Measurements from ENCODE around the gene AFF2.

Gene AFF2

DNA sequence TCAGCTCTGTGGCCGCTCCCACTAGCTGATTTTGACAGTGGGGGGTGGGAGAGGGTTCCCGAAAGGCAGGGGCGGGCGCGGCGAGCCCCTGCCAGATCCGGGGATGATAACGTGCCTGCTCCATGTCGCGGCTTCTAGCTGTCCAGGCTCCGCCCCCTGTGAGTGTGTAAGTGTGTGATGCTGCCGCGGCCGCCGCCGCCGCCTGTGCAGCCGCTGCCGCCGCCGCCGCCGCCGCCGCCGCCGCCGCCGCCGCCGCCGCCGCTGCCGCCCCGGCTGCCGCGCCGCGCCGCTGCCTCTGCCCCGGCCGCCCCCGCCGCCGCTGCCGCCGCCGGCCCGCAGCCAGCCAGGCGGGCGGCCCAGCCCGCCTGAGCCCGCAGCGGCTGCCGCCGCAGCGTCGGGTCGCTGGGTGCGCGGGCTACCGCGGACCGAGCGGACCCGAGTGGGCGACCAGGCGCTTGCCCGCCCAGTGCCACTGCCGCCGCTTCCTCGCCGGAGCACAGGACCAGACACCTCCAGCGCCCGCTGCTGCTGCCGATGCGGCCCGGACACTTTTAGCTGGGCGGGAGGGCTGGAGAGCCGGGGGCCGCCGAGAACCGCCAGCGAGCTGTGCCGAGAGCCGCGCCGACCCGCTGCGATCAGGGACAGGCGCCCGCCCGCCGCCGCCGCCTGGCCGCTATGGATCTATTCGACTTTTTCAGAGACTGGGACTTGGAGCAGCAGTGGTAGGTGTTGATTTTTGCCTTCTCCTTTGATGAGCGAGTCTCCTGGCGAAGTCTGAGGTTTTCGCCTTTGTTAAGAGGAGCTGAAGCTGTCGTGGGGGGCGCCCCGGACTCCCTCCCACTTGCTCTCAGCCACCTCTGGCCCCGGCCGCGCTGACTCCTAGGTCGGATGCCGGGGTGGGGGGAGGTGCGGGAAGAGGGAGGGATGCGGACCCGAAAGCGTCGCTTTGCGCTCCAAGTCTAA lies at the start of gene AFF2:
AFF2 (plus strand) TSS at position 195 of the 963 bp plus-strand sequence; CDS start at position 676, 481 bp downstream.
- DNase-seq, result peak; percentile 23

DNA sequence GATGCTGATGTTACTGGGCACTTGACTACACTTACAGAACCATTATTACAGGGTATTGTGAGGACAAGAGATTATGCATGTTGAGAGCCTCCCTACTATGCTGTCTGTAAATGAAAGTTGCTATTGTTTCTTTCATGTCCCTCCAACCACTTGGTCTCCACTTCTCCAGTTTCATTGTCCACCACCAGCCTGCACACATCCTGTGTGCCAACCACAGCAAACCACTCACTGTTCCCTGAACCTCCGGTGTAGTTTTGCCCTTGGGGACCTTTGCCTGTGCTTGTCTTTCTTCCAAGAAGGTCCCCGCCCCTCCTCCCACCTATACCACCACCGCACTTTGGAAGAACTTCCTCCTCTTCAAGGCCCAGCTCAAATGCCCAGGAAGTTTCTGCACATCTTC lies 43.1 kb upstream of the AFF2 start:
- DNase-seq, result no peak

DNA sequence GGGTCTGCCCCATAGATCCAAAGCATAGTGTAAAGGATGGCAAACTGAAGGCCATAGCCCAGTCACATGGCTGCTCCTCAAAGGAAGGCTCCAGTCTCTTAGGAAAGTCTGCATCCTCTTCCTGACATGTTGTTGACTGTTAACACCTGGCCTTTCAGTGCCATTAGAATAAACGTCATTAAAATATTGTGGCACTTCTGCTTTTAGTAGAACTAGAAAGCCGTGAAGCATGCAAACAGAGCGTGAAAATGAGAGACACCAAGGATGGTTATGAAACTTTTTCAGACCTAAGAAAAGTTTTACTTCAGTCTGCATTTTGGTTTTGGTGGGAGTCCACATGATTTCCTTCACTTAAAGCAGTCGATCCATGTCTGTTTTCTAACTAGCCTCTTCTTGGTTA lies 41.1 kb upstream of the AFF2 start:
- DNase-seq, result no peak

DNA sequence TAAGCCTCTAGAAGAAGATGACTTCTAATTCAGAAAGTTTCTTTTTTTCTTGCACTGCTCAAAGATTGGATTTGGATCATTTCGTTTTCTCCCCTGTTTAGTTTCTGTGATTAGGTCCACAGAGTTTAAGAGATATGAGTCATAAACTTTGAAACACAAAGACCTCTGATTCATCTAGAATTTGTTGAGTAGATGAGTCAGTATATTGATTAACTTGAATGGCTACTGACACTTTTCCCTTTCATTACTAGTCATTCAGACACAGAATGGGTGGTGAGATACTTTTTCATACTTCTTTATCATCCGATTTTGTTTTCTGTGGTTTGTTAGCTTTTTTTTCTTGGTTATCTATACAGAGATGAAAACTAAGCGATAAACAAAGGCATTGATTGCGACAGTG lies 34.1 kb upstream of the AFF2 start:
- DNase-seq, result no peak

DNA sequence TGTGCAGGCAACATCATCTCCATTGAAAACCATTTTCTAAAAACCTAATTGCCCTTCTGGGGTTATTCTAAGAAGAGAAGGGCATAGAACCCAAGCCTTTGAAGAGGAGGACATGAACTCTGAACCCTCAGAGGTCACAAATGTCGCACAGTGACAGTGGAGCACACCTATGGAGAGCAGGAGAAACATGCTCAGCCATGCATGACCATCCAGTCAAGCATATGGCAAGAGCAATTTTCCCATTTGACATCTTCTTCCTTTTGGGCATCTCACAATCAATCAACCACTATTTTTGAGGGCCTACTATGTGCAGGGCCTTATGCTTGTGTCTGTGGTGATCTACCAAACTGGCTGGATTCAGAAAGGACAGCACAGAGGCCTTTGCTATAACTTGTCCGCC lies 30.1 kb upstream of the AFF2 start:
- no peak for DNase-seq

DNA sequence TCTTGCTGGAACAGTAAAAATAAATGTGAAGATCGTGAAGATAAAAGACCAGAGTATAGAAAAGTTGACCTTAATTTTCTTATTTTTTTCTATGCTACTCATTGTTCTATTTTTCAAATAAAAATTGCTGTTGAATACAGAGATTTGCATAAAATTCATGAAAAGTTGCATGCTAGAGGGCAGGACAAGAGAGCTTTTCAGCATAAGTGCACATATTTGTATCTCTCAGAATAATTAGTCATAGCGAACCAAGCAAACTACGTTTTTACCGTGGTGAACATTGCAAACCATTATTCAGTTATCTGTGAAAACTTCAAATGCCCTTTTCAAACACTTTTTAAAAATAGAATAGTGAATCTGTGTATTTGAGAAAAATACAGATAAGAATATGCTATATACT lies 26.4 kb upstream of the AFF2 start:
- no peak for DNase-seq

DNA sequence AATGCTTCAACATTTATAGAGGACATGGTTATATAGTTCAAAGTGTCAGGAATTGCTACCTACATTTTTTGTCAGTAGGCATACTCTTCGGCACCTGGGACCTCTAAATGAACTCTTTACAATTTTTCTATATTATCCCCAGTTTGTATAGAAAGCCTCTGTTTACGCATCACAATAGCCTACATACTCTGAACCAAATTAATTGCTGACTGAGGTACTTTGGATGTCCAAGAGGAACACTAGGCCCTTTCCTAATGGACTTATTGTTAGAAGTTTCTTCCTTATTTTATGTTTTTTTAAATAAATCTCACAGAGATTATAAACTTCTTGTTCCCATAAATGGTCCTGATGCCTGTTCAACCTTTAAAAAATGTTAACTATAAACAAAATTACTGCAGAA lies 8.4 kb upstream of the AFF2 start:
- DNase-seq, result no peak

DNA sequence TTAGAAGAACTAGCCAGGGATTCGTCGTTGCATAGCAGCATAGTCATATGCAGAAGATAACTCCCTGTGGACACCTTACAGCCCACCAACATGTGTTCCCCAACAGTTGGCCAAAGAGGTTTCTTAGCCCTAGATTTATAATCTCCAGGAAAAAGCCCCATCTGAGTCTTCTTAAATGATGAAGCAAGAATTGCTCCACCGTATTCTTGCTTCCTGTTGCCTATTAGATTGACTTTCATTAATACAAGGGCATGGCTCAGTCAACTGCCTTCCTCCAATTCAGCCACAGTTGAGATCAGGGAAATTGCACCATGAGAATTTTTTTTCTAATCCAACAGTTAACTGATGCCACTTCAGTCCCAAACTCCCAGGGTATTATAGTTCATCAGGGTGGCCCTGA lies 5.2 kb upstream of the AFF2 start:
- no peak for DNase-seq

DNA sequence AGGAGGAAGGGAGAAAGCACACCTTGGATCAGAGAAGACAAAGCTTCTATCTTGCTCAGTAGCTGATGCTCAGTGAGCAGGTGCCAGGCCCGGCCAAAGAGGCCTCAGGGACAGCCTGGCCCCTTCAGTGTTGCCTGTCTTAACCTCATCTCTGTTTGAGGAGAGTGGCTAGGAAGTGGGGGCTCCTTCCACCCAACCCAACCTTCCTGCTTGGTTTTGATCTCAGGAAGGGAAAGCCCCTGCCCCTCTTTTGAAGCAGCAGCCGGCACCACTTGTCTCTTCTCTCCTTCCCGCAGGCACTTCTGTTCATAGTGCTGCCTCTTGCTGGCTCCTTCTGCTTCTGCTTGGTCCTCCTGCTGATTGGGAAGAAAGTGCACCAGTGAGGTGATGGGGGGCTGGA lies 2.4 kb upstream of the AFF2 start:
- DNase-seq, result no peak

DNA sequence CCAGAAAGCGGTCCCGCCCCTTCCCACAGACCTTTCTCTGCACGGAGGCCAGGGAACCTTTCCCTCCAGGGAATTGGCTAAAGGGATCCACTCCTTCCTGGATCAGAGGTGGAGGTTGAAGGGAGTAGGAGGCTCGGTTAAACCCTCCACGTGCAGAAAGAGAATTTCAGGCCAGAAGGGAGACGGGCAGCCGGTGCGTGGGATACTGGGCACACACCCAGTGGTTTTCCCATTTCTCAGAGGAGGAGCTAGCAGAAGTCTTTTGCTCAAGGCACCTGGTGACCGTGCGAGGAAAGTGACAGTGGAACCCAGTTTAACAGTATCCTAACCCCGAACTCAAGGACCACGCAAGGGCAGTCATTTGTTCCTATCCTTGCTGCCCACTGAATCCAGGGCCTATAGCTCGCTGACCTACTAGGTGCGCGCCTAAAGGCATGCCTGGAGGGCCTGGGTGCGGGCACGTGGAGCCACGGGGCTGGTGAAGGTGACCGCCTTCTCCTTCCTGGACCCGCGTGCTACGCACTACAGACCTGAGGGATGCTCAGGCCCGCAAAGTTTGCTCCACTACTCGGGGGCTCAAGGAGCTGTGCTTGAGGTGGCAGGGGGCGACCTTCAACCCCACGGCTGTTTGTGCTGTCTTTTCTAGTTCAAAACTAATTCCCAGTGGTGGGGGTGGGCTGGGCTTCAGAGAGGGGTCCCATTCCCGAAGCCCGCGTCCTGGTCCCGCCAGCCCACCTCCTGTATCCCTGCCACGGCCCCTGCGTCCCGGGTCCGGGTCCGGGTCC lies 587 bp upstream of the AFF2 start:
- no peak for DNase-seq

DNA sequence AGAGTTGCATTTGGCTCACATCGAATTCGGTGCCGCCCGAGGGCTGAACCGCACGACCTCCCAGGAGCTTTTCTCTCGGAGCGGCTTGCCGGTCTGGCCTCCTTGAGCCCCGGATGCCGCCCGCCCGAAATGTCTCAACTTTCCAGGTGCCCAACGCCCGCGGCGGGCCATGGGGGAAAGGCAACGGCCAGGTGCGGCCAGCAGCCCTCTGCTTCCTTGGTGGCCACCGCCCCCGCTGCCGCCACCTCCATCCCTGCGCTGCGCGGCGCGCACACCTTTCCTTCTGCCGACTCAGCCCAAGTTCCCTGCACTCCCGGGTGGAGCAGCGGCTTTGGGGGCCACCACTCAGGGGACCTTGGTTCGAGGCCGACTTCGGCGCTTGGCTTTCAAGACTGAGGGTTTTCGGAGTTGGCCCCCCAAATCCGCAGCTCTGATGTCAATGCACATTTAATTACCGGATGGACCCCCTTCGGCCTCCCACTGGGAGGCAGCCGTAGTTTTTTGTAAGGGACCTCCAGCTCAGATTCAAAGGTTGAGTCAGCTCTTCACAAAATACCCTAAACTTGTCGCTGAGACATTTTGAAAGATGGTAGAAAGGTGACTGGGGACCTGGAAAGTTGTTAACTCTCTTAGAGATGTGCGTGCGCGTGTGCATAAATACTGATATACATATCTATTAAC lies 1.1 kb downstream of the AFF2 start:
- no peak for DNase-seq

DNA sequence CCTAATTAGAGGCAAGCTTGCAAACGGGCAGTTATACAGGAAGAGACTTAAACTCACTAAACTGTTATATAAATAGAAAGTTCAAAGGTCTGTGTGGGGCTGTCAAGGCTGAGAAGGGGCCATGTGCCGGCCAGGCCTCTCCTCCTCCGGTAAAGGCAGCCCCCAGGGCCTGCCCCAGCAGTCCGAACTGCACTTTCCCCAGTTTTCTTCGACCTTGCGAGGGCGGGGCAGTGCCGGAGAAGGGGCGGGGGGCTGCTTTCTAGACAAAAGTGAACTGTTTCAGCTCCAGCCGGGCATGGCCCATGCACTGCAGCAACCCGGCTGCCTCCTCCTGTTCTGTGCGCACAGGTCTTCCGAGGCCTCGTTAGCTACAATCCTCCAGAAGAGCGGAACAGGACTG lies 4.1 kb downstream of the AFF2 start:
- DNase-seq, result no peak

DNA sequence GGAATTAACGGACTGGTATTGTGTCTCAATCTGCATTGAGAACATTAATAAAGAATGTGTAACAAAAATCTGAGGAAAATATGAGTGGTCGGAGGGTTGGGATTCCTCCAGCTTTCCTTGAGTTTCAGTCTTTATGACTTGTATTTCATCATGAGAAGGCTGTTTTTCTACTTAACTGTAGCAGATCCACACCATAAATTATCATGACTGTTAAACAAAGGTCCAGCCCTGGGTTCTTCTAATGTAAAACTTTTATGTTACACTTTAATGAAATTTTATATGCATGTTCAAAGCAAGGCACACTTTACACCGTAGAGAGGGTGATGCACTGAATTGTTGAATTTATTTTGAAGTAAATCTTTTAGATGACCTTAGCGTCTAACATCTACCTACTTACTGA lies 7.0 kb downstream of the AFF2 start:
- DNase-seq, result no peak

DNA sequence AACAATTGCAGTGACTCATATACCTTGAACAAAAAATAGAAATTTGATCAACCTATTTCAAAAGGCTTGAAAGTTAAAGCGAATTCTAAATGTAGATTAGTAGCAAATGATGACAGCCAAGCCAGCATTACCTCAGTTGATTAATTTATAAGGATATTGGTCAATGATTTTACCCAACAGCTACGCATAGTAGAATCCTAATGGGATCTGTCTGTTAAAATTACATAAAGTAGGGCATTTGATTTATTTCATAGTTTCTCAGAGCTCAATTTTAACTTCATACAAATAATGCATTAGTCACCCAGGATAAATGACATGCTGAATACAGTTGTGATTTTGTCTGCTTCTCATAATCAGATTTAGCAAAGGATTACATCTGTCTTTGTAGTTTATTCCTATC lies 12.0 kb downstream of the AFF2 start:
- no peak for DNase-seq

DNA sequence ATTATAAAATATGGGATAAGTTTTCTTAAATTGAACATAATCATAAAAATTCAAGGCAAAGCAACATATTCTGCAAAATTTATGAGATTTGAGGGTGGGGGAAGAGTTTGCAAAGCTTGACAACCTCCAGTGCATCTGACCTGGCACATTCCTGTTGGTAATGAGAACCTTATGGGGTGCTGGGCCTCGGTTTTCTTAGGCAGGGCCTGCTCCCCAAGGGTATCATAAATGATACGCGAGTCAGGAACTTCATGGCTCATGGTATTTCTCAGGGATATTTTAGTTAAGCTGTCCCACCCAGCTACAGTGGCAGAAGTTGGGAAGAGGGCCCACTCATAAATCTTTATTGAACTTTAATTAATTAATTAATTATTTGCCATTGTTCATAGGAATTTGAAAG lies 13.2 kb downstream of the AFF2 start:
- DNase-seq, result no peak

DNA sequence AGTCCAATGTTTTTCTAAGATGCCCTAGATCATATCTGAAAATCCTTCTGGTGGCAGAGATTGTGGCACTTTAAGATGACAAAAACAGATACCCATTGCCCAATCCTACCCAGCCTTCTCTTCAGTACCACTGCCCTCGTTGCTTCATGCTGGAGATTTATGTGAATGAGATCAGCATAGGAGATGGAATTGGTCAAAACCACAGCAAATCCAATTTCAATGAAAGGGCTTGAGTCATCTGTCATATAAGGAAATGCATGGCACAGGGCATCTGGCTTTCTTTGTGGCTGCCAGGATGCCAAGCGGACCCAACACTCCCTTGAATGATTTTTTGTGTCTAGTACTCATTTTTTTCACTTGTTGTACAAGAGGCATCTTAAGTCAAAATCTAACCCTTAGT lies 16.8 kb downstream of the AFF2 start:
- DNase-seq, result no peak

DNA sequence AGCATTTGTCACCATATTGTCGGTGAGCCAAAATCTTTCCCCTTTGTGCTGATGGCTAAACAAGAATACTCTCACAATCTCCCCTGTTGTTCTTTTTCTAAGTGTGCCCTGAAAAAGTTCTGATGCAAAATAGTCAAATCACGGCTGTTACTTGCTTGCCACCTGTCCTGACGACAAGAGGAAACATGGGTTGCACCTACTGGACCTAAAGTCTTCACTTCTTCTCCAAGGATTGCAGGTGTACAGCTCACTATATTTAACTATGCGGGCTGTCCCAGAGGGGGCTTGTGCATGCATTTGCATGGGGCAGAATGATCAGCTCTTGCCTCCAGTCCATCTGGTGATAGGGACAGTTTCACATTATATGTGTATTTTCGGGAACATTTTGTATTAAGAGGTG lies 21.6 kb downstream of the AFF2 start:
- no peak for DNase-seq

DNA sequence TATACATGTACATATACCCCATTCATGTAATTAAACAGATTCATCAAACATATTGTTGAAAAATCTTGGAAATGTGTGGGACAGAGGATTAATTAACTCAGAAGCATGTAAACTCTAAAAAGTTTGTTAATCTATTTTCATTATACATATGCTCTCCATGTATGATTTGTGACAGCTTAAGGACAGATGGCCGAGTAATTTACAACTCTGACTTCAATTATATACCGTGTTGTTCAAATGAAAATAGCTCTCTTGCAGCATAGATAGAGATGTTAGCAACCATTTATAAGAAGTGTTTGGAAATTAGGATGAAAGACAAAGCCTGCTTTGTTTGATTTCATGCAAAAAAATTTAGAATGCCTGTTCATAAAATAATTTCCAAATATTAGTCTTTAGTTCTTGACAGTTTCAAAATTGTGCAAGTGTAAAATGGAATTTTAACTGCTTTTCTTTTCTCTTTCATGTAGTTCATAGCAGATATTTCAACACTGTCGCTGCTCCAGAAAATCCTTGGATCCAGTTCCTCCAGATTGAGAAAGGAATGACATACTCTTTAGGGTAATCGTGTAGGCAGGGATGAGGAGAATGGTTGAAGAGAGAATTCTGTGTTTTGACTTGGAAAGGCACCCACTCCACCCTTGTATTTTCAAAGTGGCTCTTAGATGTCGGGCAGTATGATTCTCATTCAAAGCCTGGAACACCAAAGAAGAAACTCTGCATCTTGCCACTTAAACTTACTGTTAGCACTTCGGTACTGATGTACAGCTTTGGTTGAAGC lies 23.1 kb downstream of the AFF2 start:
- no peak for DNase-seq

DNA sequence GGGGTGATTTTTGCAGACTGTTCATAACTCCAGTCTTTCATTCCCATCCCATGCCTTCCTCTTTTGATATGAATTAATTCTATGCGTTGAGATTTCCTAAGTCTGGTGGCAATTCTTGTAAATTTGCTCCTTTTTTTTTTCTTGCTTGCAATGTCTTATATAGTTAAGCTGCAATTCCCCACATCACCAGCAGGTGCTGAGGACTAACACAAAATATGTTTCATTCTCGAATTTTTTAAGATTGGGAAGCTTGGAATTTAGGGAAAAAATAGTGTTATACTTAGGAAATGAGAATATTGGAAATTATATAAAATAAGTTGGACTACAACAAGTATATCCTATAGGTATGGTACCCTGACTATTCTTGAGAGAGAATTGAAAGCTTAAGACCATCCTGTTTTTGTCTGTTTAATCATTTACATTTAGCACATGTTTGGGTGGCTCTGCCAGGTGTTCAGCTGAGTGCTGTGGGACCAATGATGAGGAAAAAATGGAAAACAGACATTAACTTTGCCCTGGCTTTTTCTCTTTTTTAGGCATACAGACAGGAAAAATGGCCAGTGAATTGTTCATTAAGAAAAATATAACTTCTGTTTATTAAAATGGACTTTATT lies 30.2 kb downstream of the AFF2 start:
- DNase-seq, result no peak

DNA sequence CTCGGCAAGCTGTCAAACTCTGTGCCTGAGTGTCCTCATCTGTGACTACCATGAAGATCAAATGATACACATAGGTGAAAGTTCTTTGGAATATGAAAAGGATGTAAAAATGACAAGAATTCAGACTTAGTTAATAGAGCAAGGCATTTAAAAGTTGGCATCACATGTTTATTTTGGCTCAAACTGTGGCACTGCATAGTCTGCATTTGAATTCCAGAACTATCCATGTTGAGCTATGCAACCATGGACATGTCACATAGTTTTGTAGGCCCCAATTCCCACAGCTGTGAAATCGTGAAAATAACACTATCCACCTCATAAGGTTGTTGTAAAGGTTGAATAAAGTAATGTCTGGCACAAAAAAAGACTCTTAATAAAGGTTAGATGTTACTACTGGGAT lies 33.9 kb downstream of the AFF2 start:
- no peak for DNase-seq

DNA sequence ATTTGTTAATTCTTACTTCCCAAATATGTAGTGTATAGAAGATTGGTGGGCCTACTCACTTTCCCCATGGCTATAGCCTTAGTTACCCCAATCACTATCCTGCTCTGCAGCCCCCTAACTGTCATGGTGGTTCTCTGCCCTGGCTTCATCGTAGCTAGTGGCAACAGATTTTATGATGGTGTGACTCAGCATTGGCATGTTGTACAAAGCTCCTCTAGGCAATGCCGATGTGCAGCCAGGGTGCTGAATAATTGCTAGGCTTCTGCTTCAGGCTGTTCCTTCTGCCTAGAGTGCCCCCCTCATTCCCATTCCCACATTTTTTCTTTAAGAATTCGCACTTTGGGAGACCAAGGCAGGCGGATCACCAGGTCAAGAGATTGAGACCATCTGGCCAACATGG lies 35.2 kb downstream of the AFF2 start:
- DNase-seq, result no peak

DNA sequence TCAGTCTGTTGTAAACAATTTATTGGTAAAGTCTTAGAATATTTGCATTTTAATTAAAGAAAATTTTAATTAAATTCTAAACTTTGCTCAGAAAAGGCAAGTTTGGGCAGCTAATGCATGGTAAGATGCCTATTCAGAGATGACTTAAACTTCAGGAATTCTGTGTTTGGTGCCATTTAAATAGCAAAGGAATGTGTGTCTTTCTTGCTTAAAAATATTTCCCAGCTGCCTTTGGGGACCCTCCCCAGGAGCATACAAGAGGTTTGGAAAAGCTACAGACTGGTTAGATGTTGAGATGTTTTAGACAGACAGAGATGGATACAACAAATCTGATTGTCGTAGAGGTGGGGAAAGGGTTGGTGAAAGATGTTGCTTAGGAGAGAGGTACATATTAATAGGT lies 36.5 kb downstream of the AFF2 start:
- no peak for DNase-seq
